Psoas muscle (tissue), 8 donors: Measurements from ENCODE around the gene BANP. TPM values are rescaled to one million over a fixed set of nuclear protein-coding genes. Genes with fewer than 3 reads are reported as not detected.

Source experiments
- ATAC-seq, 4 donors: fragments of 200-7000 bp; cut with Tn5 transposase; one replicate each; pipeline ENCODE4 v1.9.1; 2020; ENCODE audit warnings: moderate library complexity in 3 of 4, mild to moderate bottlenecking in 2 of 4
- DNase-seq, 2 donors: peaks; one replicate each; pipeline ENCODE4 v3.0.0-alpha.2; 2020
- H3K27ac ChIP-seq: fragments of 200-600 bp; one replicate; pipeline ENCODE4 v1.8.0; 2022
- H3K27me3 ChIP-seq, 3 donors: fragments of 200-600 bp in 1 of 3; one replicate each; pipeline versions ENCODE4 v1.6.1 to v1.8.0; 2013 to 2022; ENCODE audit warnings: low read length in 2 of 3, mild to moderate bottlenecking in 2 of 3, moderate library complexity in 1 of 3; ENCODE audit not compliant: insufficient read depth in 3 of 3
- H3K36me3 ChIP-seq, 2 donors: fragments of 200-600 bp in 1 of 2; one replicate each; pipeline versions ENCODE4 v1.6.1 to v1.8.0; 2013 to 2022; ENCODE audit warnings: low read depth in 1 of 2, mild to moderate bottlenecking in 1 of 2, moderate library complexity in 1 of 2; ENCODE audit not compliant: insufficient read depth in 1 of 2
- H3K4me1 ChIP-seq: fragments of 200-600 bp; one replicate; pipeline ENCODE4 v1.8.0; 2022
- H3K4me3 ChIP-seq: fragments of 200-600 bp; one replicate; pipeline ENCODE4 v1.8.0; 2022; ENCODE audit warnings: mild to moderate bottlenecking
- H3K9me3 ChIP-seq: fragments of 200-600 bp; one replicate; pipeline ENCODE4 v1.8.0; 2022
- WGBS, 3 donors: extraction: QIAGEN DNeasy Blood & Tissue Kit; methylation state at CpG; one replicate each; pipeline versions ENCODE4 v1.1.6 to v1.1.7; 2013; 5-methylcytosine and 5-hydroxymethylcytosine counted together
- intact Hi-C, 2 donors: fragments of 100-400 bp; cut with DNase I; formaldehyde crosslinking; loops; one replicate each; pipeline versions ENCODE4 v1.11.0 to v1.14.2; 2022
- polyA plus RNA-seq, 3 donors: library from polyadenylated mRNA; stranded (reverse); fragments of 200-250 nt; gene quantifications; one replicate each; pipeline ENCODE4 v1.2.3, GENCODE V29; 2013
- total RNA-seq, 4 donors: library from RNA; stranded (reverse); fragmentation: NEBNext Ultra II Directional in 2 of 4; extraction: Animal tissue kit (Norgen Biotek cat#: 25700) in 2 of 4; gene quantifications; one replicate each; pipeline versions ENCODE4 v1.2.1 to v1.2.4, GENCODE V29; 2021 to 2023
- TF ChIP-seq, protein P1 (sequence below): fragments of 200-600 bp; IDR thresholded peaks from one replicate; pipeline ENCODE4 v1.8.0; 2022; ENCODE audit warnings: antibody characterized with exemption
- donor health status: healthy with polysubstance abuse.
- donor health status: DM: no; HTN: no; CAD: no; lungs with moderate emphysema.
- donor health status: Bipolar disorder and iron deficiency.
- donor health status: healthy.
- donor health status: DM: yes; HTN: yes; CAD: no.
- donor health status: DM: no; HTN: no; CAD: no.
- donor health status: DM: no; HTN: no; CAD: no.
- donor health status: DM: yes; HTN: yes; CAD: no.

Gene BANP
- total and polyA plus RNA-seq, 7 donors = 7.7 to 15.3 (median 14.2) TPM

DNA sequence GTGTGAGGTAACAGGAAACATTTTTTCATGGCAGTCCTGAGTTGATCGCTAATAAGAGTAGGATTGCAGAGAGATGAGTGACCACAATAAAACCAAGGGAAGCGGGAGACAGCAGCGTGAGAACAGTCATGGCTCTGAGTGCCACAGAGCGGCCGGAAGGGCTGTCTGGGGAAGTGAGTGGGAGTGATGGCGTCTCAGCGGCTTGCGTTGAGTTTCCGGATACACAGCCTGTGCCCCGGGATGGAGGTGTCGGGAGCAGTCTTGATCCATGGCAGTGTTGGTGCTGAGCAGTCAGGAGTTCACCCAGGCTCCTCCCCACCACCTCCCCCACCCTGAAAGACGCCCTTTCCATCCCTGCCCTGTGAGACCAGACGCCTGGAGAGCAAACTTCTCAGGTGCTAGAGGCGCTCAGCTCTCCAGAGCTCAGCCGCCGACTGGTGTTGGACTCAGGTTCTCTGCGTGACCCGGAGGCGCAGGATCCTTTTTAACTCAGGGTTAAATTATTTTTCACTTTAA, 59.8 kb downstream of the BANP start:
- 90 to 94% (median 93%) methylated on average over 18 to 19 of the region's 19 CpGs for WGBS, 3 donors
- DNase-seq (no peak), ATAC-seq (no peak)
- no peaks in the 10 kb centered on the region for H3K9me3 ChIP-seq
- no peaks in the 10 kb centered on the region for H3K4me1 ChIP-seq
- H3K4me3 ChIP-seq = no peak overlapping the region
- intact Hi-C loops = no loop called here
- H3K36me3 ChIP-seq = peaks cover 0 to 36% of the 10 kb centered on the region in 2 donors
- no peaks in the 10 kb centered on the region for H3K27me3 ChIP-seq
- H3K27ac ChIP-seq = no peak overlapping the region
- TF ChIP-seq, protein P1, sequence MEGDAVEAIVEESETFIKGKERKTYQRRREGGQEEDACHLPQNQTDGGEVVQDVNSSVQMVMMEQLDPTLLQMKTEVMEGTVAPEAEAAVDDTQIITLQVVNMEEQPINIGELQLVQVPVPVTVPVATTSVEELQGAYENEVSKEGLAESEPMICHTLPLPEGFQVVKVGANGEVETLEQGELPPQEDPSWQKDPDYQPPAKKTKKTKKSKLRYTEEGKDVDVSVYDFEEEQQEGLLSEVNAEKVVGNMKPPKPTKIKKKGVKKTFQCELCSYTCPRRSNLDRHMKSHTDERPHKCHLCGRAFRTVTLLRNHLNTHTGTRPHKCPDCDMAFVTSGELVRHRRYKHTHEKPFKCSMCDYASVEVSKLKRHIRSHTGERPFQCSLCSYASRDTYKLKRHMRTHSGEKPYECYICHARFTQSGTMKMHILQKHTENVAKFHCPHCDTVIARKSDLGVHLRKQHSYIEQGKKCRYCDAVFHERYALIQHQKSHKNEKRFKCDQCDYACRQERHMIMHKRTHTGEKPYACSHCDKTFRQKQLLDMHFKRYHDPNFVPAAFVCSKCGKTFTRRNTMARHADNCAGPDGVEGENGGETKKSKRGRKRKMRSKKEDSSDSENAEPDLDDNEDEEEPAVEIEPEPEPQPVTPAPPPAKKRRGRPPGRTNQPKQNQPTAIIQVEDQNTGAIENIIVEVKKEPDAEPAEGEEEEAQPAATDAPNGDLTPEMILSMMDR = no peak

DNA sequence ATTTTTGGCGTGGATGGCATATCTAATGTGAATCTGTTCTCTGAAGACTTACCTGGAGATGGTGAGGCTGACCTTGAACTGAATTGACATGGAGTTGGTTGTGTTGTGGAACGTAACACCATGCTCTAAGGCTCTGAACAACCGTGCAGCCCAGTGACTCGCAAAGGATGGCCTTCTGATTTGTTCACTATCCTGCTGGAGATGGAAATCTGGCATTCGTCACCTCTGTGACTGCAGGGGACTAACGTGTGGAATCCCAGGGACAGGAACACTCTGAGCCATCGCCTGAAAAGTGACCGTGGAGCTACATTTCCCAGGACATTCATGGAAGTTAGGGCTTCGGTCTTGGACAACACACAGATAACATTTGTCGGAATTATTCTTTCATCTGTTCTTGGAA, 61.1 kb downstream of the BANP start:
- no peak for ATAC-seq
- no peak for DNase-seq
- TF ChIP-seq, protein P1 = no peak
- Histone ChIP-seq H3K4me3 (no peak overlapping the region), H3K9me3 (no peaks in the 10 kb centered on the region), H3K27ac (no peak overlapping the region), H3K36me3 (peaks cover 0 to 29% of the 10 kb centered on the region in 2 donors), H3K4me1 (no peaks in the 10 kb centered on the region), H3K27me3 (no peaks in the 10 kb centered on the region)
- 87 to 88% (median 87%) methylated on average over 10 of the region's 10 CpGs for WGBS, 3 donors
- intact Hi-C loops = no loop called here

- Histone ChIP-seq H3K4me3 (no peak overlapping the region), H3K27me3 (no peaks in the 10 kb centered on the region), H3K27ac (no peak overlapping the region), H3K4me1 (no peaks in the 10 kb centered on the region), H3K36me3 (peaks cover 0 to 26% of the 10 kb centered on the region in 2 donors), H3K9me3 (no peaks in the 10 kb centered on the region)
- intact Hi-C loops = no loop called here
- TF ChIP-seq, protein P1 = no peak
- ATAC-seq (no peak), DNase-seq (no peak)
- WGBS, 3 donors = 87 to 90% (median 88%) methylated on average over 18 of the region's 18 CpGs
Observed at GRCh38 chr16:88013091-88013609, 61.9 kb downstream of the BANP start.

DNA sequence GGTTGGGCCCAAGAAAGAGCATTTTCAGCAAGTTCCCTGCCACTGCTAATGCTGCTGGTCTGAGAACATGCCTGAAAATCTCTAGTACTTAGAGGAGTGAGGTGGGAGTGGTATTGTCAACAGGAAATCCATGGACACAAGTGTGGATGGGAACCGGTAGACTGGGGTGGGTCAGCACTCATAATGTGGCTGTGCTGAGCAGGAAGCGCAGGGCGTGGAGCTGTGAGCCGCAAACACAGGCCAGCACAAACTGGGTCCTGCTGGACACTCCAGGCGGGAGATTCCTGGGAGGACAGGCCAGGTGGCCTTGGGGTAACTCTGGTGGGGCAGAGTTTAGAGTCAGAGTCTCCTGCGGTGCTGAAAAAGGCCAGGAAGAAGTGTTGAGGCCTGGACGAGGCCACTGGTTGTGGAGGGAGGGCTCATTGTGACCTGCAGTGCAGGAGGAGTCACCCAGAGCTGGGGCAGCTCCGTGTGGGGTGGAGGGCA, 62.6 kb downstream of the BANP start:
- Histone ChIP-seq H3K9me3 (no peaks in the 10 kb centered on the region), H3K4me1 (no peaks in the 10 kb centered on the region), H3K36me3 (peaks cover 0 to 23% of the 10 kb centered on the region in 2 donors), H3K4me3 (no peak overlapping the region), H3K27me3 (no peaks in the 10 kb centered on the region), H3K27ac (no peak overlapping the region)
- intact Hi-C loops = no loop called here
- TF ChIP-seq, protein P1 = no peak
- DNase-seq (no peak), ATAC-seq (no peak)
- 77 to 86% (median 83%) methylated on average over 8 of the region's 8 CpGs for WGBS, 3 donors
